ENCODE data around the gene RUNX1. TPM values are rescaled to one million over a fixed set of nuclear protein-coding genes. Genes with fewer than 3 reads are reported as not detected.

Gene RUNX1
- total and polyA plus RNA-seq, 10 of the 15 experiments (the other 5 are each of a cell fraction or from before 2014, with no cell fraction given), result 0.90 to 15.2 (median 4.1) TPM

DNA sequence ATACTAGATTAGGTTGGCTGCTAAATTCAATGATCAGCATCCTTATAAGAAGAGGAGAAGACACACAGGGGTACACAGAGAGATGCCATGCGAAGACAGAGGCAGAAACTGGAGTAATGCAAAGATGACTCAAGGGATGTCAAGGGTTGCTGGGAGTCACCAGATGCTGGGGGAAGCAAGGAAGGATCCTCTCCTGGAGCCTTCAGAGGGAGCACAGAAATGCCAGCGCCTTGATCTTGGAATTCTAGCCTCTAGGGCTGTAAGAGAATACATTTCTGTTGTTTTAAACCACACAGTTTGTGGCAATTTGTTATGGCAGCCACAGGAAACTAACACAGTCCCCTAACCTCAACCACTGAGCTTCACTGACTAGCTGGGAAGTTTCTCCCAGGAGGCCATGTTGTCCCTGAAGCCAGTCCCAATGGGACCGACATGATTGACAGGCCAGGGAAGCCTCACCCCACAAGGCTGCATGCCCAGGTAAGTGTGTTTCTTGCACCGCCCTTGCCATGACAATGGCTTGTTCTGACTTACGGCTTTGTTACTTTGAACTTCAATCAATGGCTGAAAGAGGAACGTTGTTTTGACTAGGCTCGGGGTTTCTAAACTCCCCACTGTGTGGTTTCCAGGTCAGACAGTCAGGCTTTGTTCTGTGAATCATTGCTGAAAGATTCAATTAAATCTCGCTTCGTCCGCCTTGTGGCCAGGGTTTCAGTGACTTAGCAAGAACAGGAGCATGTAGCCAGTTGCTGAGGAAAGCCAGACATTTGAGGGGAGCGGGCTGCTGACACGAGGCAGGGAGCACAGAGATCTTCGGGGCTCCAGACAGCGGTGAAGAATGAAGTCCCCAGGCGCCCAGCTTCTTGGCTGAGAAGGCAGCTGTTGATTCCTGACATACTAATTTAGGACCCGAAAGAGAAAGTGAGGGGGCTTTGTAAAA, 62.3 kb downstream of the RUNX1 start (continued):
- TF ChIP-seq CHD4 (IDR thresholded peaks at IDR 0.05) (no peak), NFIC (IDR thresholded peaks at IDR 0.05; ENCODE audit: low read depth, low read length) (peak; percentile 91), CREB1 (IDR thresholded peaks at IDR 0.05; ENCODE audit: low read depth) (peak; percentile 45; the same call in 1 of the 2 replicates), ZNF217 (IDR thresholded peaks at IDR 0.05) (peak; percentile 52; the same call in 1 of the 2 replicates), MYC (IDR thresholded peaks at IDR 0.05; ENCODE audit: insufficient read depth, insufficient read length, insufficient replicate concordance, low read length, severe bottlenecking) (no peak), TBL1XR1 (IDR thresholded peaks at IDR 0.05; ENCODE audit: low read depth, low read length) (peak; percentile 48), PKNOX1 (IDR thresholded peaks at IDR 0.05) (peak; percentile 95), EP300 (IDR thresholded peaks at IDR 0.05; ENCODE audit: borderline replicate concordance in 1 of 2, control insufficient read depth in 1 of 2, low read depth in 2 of 2, low read length in 2 of 2) (peak; percentile 35 to 56; a peak in 2 of 4 replicates), MEF2B (IDR thresholded peaks at IDR 0.05; ENCODE audit: partially characterized antibody, poor library complexity, severe bottlenecking) (peak; percentile 75), FOXM1 (IDR thresholded peaks at IDR 0.05; ENCODE audit: low read depth, low read length) (peak; percentile 91), CREM (IDR thresholded peaks at IDR 0.05; ENCODE audit: low read depth) (0 out of 2 replicates have a peak, but pooled peaks have one; percentile 68), MTA3 (IDR thresholded peaks at IDR 0.05; ENCODE audit: borderline replicate concordance, low read length) (peak; percentile 83; the same call in 1 of the 2 replicates), E2F8 (IDR thresholded peaks at IDR 0.05; ENCODE audit: low read depth, partially characterized antibody) (no peak), IKZF2 (IDR thresholded peaks at IDR 0.05) (peak; percentile 72 to 79), MEF2A (IDR thresholded peaks at IDR 0.05; ENCODE audit: insufficient read depth, low read depth, low read length) (peak; percentile 62), CBFB (IDR thresholded peaks at IDR 0.05; ENCODE audit: low read depth) (peak; percentile 95), BHLHE40 (IDR thresholded peaks at IDR 0.05; ENCODE audit: borderline replicate concordance in 1 of 2, low read depth in 2 of 2, low read length in 1 of 2) (peak; percentile 21 to 65; a peak in 2 of 4 replicates), TAF1 (IDR thresholded peaks at IDR 0.05; ENCODE audit: borderline replicate concordance, low read depth, low read length) (no peak), NR2F1 (conservative IDR thresholded peaks at IDR 0.05) (peak; percentile 92), NBN (IDR thresholded peaks at IDR 0.05) (peak; percentile 65; the same call in 1 of the 2 replicates)
- TF ChIP-seq, protein P1, sequence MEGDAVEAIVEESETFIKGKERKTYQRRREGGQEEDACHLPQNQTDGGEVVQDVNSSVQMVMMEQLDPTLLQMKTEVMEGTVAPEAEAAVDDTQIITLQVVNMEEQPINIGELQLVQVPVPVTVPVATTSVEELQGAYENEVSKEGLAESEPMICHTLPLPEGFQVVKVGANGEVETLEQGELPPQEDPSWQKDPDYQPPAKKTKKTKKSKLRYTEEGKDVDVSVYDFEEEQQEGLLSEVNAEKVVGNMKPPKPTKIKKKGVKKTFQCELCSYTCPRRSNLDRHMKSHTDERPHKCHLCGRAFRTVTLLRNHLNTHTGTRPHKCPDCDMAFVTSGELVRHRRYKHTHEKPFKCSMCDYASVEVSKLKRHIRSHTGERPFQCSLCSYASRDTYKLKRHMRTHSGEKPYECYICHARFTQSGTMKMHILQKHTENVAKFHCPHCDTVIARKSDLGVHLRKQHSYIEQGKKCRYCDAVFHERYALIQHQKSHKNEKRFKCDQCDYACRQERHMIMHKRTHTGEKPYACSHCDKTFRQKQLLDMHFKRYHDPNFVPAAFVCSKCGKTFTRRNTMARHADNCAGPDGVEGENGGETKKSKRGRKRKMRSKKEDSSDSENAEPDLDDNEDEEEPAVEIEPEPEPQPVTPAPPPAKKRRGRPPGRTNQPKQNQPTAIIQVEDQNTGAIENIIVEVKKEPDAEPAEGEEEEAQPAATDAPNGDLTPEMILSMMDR (IDR thresholded peaks at IDR 0.05 in 2 of 3, conservative IDR thresholded peaks at IDR 0.05 in 1 of 3; ENCODE audit: control insufficient read depth in 2 of 3, extremely low read depth in 1 of 3, insufficient read depth in 1 of 3, low read depth in 3 of 3, low read length in 3 of 3), result 0 out of 6 replicates have a peak, but pooled peaks of 1 of the 3 experiments have one; percentile 10
- TF ChIP-seq, protein P2, sequence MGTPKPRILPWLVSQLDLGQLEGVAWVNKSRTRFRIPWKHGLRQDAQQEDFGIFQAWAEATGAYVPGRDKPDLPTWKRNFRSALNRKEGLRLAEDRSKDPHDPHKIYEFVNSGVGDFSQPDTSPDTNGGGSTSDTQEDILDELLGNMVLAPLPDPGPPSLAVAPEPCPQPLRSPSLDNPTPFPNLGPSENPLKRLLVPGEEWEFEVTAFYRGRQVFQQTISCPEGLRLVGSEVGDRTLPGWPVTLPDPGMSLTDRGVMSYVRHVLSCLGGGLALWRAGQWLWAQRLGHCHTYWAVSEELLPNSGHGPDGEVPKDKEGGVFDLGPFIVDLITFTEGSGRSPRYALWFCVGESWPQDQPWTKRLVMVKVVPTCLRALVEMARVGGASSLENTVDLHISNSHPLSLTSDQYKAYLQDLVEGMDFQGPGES (IDR thresholded peaks at IDR 0.05), result no peak

All from GM12878 (cell line).